GM19324 (cell line): ENCODE data around the gene FRMD1.
"Not testable (repeated sequence)": the region's sequence is repeated elsewhere in the genome, so short reads cannot be mapped to it uniquely, and the experiment has no call there.

Source experiments
- ATAC-seq: cut with Tn5 transposase; IDR thresholded peaks from one replicate; pipeline ENCODE4 v1.9.1; 2021; ENCODE audit warnings: mild to moderate bottlenecking, moderate library complexity; ENCODE audit not compliant: unreplicated experiment, low FRiP score

The FRMD1 gene

DNA sequence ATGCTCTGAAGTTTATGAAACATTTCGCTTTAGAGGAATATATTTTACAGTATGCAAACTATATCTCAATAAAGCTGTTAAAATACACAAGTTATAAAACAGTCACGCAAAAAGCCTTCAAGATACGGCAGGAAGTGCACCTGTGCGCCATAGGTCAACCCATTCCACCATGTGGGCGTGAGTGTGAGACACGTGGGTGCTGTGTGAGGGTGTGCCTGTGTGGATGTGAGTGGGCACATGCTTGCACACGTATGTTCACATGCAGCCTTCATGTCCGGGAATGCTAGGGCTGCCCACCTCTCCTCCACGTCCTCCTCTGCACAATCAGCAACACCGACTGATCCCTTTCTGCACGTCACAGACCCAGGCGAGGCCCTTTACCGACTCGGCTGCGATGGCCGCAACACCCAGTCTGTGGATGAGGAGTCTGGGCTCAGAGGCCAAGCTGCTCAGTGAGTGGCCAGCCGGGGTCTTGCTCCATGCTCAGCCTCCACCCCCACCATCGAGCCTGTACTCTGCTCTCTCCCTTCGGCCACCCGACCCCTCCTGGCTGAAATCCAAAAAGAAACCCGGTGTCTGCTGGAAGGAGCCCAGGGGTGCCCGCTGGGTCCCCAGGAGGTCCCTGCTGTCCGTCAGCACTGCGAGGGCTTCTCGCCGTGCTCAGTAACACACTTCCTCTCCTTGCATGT is 3.0 kb upstream of the FRMD1 start:
- no peak for ATAC-seq

DNA sequence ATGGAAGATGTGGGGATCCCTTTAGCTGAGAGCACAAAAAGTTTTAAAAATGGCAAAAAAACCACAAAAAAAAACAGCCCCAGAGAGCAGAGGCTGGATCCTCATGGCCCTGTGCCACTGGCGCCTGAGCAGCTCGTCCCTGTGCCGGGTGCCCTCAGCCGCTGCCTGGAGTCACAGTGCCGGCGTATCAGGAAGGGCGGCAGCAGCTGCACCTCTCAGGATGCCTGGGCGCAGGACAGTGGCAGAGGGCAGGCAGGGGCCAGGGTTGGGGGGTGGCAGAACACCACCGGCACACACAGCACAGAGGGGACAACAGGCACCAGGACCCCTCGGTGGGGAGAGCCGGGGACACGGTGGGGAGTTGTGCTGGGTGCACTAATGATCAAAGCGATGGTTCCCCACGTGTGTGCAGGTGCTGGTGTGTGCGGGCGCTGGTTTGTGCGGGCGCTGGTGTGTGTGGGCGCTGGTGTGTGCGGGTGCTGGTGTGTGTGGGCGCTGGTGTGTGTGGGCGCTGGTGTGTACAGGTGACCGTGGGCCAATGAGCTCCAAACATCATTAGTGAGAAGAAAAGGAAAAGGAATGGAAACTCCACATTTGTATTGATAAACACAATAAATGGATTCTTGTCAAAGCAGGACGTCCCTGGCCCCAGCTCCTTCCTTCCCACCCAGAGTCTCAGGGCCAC is 1.5 kb upstream of the FRMD1 start:
- ATAC-seq, result no peak

DNA sequence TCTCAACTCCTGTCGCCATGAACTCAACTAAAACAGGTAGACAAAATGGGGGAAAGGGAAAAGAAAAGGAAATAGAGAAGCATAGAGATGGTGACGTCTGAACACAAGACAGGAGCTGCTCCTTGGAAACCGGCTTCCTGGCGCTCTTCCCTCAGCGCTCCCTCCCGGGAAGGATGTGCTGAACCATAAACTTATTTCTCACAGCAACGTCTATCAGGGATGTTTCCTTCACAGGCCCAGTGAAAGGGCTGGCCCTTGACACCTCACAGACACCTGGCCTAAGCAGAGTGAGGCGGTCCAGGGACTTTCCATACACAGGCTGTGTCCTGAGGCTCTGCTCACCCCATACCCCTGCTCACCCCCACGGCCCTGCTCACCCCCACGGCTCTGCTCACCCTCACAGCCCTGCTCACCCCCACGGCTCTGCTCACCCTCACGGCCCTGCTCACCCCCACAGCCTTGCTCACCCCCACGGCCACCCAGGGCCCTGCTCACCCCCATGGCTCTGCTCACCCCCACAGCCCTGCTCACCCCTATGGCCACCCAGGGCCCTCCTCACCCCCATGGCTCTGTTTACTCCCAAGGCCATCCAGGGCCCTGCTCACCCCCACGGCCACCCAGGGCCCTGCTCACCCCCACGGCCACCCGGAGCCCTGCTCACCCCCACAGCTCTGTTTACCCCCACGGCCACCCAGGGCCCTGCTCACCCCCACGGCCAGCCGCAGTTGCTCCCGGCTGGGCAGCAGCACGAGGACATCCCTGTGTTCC is 653 bp downstream of the FRMD1 start:
- ATAC-seq, result no peak

DNA sequence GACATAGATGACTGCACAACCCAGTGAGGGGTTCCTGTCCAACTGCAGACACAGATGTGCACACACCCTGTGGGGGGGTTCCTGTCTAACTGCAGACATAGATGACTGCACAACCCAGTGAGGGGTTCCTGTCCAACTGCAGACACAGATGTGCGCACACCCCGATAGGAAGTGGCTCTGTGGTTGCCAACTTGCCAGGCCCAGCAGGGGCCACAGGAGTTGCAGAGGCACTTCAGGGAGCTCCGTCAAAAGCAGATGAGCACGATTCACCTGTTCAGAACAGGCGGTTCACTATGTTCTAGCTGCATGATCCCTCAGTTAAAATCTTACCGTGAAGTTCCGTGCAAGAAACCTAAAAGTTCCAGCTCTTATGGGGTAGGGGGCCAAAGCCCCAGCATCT is 1.6 kb downstream of the FRMD1 start:
- ATAC-seq, result not testable (repeated sequence)

DNA sequence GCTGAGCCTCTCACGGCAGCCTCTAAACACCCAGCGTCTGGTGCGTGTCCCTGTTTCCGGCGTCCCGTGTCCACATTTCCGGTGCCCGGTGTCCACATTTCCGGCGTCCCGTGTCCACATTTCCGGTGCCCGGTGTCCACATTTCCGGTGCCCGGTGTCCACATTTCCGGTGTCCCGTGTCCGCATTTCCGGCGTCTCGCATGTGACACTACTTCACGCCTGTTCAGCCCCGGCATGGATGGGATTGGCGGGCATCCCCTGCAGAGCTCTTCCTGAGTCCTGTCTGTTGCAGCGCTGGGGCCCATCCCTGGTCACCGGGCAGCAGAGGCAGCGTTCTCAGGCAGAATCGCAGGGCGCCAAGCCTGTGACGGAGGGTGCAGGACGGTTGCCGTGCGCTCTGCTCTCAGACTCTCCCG is 3.2 kb downstream of the FRMD1 start:
- no peak for ATAC-seq

DNA sequence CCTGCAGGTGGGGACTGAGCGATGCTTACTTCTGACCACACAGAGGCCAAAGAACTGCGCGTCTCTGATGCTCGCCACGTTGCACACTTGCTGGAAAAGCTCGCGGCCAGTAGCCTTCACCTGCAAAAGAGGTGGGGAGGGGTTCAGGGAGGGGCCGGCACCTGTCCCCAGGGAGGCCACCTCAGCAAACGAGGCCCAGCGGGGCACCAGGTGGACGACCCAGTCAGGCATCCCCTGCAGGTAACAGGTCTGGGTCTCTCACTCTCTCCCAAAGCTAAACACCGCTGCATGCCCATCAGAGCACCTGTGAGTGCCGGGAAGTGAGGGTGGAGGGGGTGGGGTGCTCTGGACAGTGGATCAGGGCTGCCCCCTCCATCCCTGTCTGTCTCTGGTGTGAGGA is 3.8 kb downstream of the FRMD1 start:
- ATAC-seq, result no peak

DNA sequence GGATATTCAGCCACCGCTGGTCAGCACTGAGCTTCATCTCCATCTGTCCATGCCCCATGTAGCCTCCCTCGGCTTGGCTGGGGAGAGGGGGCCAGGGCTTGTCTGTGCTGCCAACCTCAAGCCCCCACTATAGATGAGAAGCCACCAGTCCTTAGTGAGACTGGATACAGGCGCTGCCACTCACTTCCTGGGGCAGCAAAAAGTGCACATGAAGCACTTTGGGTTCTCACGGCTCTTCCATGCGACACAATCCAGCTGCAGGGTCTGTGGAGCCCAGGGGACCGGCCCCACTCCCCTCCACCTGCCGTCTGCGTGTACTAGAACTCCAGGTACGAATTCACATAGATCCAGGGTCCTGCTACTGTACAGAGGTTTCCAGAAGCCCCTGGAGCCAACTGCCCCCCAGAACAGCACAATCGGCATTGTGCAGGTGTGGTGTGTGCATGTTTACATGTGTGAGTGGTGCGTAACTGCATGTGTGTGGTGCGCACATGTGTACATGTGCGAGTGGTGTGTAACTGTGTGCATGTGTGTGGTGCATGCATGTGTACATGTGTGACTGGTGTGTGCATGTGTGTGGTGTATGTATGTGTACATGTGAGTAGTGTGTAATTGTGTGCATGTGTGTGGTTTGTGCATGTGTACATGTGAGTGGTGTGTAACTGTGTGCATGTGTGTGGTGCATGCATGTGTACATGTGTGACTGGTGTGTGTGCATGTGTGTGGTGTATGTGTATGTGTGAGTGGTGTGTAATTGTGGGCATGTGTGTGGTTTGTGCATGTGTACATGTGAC is 4.9 kb downstream of the FRMD1 start:
- ATAC-seq, result no peak

DNA sequence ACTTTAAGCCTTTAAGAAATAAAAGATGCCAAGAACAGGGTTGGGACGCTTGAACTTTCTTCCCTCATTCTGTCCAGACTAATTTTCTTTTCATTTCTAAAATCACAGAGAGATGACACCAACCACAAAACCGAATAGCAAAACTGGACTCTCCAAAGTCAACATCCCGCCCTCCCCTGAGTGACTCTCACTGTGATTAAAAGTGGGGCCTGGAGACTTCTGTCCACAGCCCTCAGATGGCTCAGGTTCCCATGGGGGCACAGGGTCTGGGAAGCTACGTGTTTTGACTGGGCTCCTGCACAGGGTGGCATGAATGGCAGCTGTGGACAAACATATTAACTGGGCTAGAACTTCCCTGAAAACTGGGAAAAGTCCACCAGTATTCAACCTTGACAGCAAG is 6.3 kb downstream of the FRMD1 start:
- ATAC-seq, result no peak

DNA sequence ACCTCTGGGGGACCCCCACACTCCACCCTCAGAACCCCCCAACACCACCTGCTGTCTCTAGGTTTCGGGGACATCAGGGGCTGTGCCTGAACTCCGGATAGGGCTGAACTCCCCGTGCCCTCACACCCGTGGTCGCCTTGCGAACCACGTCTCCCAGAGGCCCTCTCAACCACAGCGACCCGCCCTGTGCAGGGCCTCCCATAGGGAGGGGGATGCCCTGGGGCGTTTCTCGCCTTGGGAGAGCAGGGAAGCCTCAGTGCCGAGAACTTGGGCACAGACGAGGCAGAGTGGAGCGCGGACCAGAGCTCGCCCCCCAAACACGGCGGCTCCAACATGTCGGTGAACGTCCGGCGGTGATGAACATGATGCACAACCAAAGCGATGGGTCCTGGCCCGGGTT is 6.8 kb downstream of the FRMD1 start:
- ATAC-seq, result no peak

DNA sequence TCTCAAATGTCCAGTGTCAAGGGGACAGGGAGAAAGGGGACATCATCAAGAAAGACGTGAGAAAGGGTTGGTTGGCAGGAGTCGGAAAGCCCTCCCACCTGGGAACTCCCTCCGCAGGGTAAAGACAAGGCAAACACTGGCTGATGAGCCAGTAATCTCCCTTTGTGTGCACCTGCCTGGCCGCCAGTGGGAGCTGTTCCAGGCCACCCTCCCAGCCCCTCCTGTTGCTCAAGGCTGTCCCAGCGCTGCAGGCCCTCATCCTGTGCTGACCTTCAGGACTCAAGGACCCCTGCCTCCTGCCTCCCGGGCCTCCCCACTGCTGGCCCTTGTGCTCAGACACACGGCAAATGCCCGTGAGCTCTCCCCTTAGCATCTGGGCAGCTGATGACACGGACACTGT is 7.4 kb downstream of the FRMD1 start:
- ATAC-seq, result no peak

DNA sequence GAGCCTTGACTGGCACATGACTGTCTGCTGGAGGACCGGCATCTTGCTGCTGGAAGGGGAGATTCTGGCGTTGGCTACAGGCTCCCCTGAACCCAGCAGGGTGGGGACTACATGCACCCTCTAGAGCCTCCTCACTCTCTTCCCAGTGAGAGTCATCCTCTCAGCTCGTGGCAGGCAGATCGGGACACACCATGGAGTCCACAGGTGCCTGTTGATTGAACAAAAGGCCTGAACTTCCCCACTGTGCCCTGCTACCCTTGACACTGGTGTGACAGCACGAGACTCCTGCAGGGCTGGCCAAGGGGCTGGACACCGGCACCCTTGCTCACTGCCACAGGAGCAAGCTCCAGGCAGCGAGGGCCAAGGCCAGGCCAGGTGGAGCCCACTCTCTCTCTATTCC is 8.2 kb downstream of the FRMD1 start:
- ATAC-seq, result no peak

DNA sequence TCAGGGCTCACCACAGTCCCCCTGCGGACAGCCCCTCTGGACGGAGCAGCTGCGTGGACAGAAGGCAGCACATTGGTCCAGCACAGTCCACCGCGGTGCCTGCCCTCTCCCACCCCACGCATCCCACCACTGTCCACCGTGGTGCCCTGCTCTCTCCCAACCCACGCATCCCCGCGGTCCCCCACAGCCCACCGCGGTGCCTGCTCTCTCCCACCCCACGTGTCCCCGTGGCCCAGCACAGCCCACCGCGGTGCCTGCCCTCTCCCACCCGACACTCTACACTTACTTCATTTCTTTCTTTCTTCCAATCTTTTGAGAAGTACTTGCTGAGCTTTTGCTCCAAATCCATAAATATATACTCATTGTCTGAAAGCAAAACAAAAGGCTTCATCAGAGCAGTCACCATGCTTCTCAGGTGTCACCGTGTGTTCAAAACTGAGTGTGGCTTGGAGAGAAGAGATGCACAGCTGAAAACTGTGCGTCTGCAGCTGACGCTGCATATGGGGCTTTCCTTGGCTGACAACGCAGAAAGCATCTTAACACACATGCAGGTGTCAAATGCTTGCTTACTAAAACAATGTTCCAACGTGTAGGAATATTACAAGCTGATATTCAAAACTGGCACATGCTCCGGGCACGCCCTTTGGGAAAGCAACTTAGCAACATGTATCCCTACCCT is 11.8 kb downstream of the FRMD1 start:
- ATAC-seq, result no peak

DNA sequence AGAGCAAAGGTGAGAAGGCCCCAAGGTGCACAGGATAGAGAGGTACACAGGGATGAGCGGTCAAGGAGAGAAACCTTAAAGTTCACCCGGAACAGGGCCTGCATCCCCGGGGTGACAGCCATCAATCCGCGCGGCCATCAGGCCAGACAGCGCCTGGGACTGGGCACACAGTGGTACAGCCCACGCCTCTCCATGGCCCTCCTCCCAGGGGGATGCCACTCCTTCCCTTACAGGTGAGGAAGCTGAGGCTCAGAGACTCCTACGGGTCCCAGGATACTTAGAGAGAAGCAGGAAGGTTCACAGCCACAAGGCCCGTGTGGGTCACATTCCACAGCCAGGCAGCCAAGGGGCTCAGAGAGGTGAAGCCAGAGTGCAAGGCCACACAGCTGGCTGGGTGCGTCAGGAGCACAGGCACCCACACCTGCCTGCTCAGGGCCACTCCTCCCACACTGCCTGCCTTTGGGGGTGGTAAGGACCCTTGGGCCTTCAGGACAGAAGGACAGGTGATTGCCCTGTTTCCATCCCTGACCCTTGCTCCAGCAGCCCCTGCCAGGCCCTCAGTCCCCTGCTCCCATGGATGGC is 14.7 kb downstream of the FRMD1 start:
- no peak for ATAC-seq

DNA sequence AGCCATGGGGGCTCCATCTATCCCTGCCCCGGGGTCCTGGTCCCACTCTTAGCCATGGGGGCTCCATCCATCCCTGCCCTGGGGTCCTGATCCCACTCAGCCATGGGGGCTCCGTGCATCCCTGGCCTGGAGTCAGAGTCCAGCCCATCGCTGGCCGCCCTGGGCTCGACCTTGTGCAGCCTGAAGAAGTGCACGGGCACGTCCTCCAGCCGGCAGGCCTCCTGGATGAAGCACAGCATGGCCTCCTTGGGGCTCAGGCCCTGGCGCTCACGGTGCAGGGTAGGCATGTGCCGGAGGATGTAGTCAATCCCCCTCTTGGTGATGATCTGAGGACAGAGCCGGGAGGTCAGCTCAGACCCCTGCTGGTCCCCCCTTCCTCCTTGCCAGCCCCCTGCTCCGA is 15.6 kb downstream of the FRMD1 start:
- no peak for ATAC-seq

DNA sequence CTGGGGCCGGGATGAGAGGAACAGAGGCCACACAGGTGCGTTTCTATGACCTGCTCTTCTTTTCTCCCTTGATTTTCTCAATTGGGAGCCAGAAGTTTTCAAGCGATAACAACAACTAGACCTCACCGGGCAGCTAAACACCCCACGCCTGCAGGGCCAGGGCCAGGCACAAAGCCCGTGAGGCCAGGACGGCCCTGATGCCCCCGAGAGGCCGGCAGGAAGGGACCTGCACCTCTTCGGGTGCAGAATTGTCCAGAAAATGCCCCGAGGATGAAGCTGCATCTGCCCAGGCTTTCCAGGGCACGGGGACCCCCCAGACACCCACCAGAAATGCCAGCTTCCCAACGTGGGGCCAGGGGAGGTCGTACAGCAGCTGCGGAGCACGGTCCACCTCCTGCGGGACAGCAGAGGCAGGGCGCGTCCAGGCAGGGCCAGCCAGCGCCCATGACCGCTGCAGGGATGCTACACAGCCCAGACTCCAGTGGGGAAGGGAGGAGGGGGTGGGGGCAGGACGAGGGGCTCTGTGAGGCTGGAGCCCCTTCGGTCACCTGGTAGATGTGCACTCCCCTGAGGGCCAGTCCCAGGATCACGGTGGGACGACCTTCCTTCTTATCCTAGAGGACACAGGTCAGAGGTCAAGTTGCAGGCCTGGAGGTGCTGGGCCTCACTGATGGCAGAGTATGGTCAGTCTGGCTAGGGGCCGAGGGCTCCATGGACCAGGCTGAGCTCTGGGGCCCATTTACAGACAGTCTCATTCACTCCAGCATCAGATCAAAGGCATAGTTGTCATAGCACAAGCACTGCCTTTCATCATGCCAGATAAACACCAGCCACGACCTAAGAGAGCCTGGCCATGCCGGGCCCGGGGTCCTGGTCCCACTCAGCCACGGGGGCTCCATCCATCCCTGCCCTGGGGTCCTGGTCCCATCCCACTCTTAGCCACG is 16.4 kb downstream of the FRMD1 start:
- no peak for ATAC-seq

DNA sequence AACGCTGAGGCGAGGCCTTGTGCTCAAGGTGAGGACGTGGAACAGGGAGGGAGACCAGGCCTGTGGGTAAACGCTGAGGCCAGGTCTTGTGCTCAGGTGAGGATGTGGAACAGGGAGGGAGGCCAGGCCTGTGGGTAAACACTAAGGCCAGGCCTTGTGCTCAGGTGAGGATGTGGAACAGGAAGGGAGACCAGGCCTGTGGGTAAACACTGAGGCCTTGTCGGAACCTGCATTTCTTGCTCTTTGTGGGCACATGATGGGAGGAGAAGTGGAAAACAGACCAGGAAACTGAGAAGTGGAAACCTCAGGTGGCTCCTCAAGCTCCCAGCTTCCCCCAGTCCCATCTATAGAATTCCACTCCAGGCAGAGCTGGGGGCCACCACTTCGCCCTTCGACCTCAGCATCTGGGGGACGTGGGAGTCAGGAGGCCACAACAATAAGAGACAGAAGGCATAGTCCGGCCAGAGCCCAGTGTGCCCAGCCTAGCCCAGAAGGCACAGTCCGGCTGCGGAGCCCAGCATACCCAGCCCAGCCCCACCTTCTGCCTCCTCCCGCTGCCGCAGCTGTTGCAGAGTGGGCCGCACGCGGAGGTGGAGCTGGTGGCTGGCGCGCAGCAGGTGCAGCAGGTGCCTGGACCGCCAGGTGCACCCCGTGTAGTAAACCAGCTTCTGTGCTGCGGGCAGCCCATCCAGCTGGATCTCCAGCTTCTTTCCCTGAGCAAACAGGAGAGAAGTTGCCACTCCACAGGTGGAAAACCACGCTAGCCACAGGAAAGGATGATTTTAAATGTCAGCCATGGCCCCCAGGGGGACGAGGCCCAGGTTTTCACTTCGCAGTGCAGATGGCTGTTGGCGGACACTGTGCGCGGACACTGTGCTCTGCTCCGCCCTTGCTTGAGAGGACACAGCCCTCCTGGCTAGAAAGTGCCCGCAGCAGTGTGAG is 17.5 kb downstream of the FRMD1 start:
- no peak for ATAC-seq

DNA sequence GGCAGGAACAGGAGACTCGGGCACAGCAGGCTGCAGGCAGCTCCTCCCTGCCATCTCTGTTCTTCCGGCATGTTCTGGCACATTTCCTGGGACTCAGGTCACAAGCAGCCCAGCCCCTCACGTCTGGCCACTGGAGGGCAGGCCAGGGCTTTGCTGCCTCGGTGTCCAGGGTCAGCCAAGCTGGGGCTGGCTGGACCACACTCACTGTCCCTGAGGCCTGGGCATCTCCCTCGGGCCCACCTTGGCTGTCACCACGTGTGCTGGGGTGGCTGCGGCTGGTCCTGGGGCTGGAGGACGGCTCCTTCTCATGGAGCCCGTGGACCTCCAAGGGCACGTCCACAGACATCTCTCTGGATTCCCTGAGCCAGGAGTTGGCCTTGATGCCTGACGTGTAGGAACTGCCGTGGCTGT is 18.5 kb downstream of the FRMD1 start:
- ATAC-seq, result no peak
